Fibroblast of the conjunctiva (primary cell): ENCODE data around the gene ARMCX2.
"Not testable (repeated sequence)": the region's sequence is repeated elsewhere in the genome, so short reads cannot be mapped to it uniquely, and the experiment has no call there.

Experiments
- DNase-seq: peaks from one replicate; pipeline ENCODE4 v3.0.0-alpha.2; 2010; ENCODE audit warnings: low read depth

Gene ARMCX2

GRCh38 chrX:101659601-101660063 is at the start of gene ARMCX2:
TSS of gene ARMCX2 (minus strand) at chrX:101659850. CDS start at chrX:101657588, 2,262 bp downstream.
- peak; percentile 61 for DNase-seq

GRCh38 chrX:101709384-101709783 is 49.7 kb upstream of the ARMCX2 start:
- DNase-seq = no peak

DNA sequence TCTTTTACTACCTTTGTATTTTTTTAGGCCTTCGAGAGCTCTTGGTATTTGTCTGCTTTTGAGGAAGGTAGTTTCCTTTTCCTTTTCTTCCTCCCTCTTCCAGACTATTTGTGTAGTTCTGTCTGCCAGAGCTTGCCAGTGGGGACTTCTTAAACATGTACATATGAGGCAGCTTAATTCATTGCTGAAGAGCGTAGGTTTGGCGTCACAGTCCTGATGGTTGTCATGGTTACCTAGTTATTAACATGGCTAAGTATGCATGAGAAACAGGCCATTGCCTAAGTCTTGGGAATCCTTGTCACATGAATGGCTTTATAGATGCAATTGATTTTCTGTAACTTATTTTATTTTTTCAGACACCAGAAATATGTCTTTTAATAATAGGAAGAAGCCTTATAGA is 48.5 kb upstream of the ARMCX2 start:
- no peak for DNase-seq

- DNase-seq = no peak
Observed at GRCh38 chrX:101693476-101693875, 33.8 kb upstream of the ARMCX2 start.

- no peak for DNase-seq
Observed at GRCh38 chrX:101691835-101692234, 32.2 kb upstream of the ARMCX2 start.

GRCh38 chrX:101686574-101686973 is 26.9 kb upstream of the ARMCX2 start:
- no peak for DNase-seq

- DNase-seq = no peak
Observed at GRCh38 chrX:101685923-101686322, 26.3 kb upstream of the ARMCX2 start.

DNA sequence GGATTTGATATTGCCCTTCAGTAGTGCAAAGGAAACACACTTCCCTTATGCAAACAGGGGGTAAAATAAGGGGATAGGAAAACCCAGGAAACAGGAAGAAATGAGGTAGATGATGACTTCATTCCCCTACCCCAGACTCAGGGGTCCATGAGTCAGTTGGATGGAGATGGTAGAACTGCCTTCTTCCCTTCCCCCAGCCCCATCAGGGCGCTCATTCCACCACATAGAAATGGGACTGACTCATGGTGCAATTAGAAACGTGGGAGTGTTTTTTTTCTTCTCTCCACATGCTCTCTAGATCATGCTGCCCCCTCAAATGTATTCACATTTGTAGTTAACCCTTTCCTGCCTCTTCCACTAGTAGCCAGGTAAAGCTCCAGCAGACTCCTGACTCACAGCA is 23.1 kb upstream of the ARMCX2 start:
- no peak for DNase-seq

DNA sequence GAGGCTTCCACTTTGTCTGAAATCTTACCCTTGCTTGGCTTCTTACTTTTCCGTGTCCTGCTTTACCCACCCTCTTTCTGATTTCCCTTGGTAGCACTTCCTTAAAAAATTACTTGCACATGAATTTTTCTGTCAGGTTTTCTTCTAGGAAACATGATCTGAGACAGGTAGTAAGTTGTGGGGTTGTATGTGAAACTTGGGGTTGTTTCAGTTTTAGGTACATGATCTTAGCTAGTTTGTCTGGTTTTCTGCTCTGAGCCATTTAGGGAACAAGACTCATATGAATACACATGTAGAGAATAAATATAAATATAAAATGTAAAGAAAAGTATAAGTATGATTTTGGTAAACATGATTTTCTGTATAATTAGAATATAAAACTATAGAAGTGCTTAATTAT is 17.4 kb upstream of the ARMCX2 start:
- no peak for DNase-seq

DNA sequence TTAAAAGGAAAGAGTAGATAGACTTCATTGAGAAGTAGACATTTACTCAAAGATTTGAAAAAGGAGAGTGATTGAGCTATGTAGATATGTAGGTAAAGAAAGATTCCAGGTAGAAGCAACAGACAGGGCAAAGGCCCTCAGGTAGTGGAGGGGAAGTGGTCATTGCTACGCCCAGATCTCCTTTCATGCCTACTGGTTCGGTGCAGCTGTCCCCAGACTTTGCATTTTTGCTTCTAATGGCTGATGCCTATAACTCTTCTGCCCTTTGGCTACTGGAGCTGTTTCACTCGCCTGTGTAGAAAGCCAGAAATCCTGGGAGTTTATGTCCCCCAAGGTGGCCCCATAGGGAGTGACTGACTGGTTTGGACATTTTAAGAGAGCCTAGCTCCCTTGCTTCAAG is 16.9 kb upstream of the ARMCX2 start:
- no peak for DNase-seq

DNA sequence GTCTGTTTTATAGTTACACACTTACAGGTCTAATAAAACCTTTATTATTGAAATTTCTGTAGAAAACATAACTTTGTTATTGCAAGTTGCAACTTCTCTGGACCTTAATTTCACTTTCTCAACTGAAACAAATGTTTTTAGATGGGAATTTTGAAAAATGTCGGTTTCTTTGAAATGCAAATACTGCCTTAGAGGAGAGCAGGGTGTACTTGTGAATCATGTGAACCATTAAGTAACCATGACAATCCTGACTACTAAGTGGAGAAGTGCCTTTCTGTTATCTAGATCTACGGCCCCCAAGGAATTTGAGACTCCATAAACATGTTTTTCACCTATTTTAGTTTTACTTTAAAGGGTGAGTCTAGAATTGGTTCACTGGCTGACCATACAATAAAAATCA is 8.5 kb upstream of the ARMCX2 start:
- no peak for DNase-seq

GRCh38 chrX:101658661-101659491 is 774 bp downstream of the ARMCX2 start:
- DNase-seq = peak; percentile 26

DNA sequence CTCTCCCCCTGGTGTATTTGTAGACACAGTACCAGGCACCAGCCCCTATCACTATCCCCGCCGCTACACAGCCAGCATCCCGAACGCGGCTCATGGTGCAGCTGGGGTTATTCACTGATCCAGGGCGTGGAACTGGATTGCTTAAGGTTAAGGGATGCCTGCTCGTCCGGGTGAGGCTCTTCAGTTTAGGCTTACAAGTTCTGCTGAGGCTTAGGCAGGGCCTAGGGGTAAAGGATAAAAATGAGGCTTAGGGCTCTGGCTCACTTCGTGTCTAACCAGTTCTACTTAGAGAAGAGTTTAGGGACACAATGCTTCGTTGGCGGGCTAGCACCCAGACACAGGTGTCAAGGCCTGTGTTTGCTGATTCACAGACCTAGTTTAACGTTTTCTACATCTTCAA is 2.2 kb downstream of the ARMCX2 start:
- no peak for DNase-seq

- no peak for DNase-seq
Observed at GRCh38 chrX:101656817-101657216, 2.8 kb downstream of the ARMCX2 start.

DNA sequence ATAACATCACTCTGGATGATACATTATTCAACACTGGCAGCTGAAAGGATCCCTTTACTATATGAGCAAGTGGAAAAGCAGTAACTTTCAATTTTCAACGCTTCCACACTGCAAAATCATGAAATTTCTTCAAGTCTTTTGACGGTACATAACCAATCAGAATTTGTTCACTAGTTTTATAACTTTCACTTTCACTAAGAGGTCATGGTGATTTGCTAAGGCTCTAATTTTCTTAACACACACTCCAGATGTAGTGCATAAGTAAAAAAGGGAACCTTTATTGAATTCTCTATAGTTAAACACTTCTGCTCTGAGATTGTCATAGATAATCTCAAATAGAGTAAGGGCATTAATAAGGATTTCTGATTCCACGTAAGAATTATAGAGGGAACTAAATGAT is 4.1 kb downstream of the ARMCX2 start:
- DNase-seq = no peak

- DNase-seq = not testable (repeated sequence)
Observed at GRCh38 chrX:101647716-101648115, 11.9 kb downstream of the ARMCX2 start.

- DNase-seq = no peak
Observed at GRCh38 chrX:101642093-101642492, 17.6 kb downstream of the ARMCX2 start.

GRCh38 chrX:101639583-101639982 is 20.1 kb downstream of the ARMCX2 start:
- DNase-seq = no peak

- DNase-seq = no peak
Observed at GRCh38 chrX:101619364-101619763, 40.3 kb downstream of the ARMCX2 start.

DNA sequence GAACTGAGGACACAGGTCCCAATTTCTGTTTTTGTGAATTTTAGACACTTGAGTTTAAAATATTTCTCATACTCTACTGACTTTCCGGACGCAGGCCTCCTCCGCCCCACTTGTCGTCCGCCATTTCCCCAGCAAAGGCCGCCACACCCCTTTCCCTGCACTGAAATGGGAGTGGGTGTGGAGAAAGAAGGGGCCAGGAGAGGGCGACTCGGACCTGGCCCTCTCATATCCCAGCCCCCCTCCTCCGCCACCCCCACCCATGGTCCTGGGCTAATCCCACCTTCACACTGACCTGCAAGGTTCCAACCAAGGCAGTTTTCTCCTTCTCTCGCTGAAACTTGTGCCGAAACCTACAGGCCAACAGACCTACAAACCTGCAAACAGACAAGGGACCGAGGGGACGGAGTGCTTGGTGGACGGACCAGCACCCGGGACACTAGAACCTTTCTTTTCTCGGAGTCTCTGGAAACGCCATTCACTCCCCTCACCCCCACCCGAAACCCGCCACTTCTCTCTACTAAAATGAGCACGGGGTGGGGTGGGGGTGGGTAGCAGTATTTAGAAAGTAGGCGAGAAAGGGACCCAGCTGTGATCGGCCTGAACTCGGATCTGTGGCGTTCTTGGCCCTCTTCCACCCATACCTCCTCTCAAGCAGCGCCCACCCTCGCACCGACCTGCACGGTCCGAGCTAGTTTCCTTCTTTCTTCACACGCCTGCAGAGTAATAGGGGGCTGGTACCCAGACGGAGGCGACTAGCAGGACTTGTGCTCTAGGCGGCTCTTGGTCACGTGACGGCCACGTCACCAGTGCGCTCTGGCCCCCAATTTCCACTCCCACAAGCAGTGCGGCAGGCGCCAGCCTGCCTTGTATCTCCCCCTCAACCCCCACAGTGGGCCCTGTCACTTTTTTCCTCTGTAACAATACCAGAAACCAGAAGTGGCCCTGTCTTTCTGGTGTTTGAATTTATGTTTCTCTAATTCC is 42.1 kb downstream of the ARMCX2 start, which contains the start of gene ARMCX6:
Gene ARMCX6, minus strand, starts transcription at position 790 of the 981 bp plus-strand sequence. CDS start 1,380 bp downstream, outside the sequence.
- DNase-seq = peak; percentile 62

- no peak for DNase-seq
Observed at GRCh38 chrX:101605728-101606127, 53.9 kb downstream of the ARMCX2 start.
